ENCODE data around the gene ARG1. TPM values are rescaled to one million over a fixed set of nuclear protein-coding genes. Genes with fewer than 3 reads are reported as not detected.

ARG1 gene
- polyA plus RNA-seq, 2 of the 4 experiments (the other 2 are of a cell fraction) = not detected

DNA sequence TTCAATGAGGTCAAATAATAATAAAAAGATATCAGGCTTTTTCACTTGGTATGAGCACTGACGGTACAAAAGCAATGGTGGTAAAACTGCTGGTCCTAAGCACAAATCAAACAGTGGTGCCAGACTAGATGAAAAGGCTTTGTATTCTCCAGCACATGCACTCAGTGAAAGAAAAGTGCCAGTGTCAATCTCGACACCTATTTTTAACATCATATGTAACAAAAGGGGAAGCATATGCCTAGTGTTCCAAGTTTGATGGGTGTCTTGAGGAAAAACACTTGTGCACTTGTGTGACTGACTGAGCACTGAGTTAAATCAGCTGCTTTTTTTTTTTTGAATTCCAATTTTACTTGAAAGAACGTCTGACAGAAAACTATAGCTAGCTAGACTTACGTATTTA is 27.7 kb downstream of the ARG1 start:
- FAIRE-seq (no peak), ATAC-seq (no peak), DNase-seq (ENCODE audit: low read depth in 1 of 2, low spot score in 1 of 2) (no peak)
- ChIA-PET POLR2A (no interaction called here), CTCF (interaction anchor here (1.2 kb wide), 1 partner anchor 27 kb away, joined by 3 read pairs; the partner anchor contains the start of gene MED23)
- H3K4me2 ChIP-seq = no peak overlapping the region
- TF ChIP-seq EHF (CRISPR knock-in tag; IDR thresholded peaks at IDR 0.05) (no peak), JUNB (IDR thresholded peaks at IDR 0.05) (no peak), POLR2A (IDR thresholded peaks at IDR 0.05; ENCODE audit: low read length) (no peak), NR3C1 (IDR thresholded peaks at IDR 0.05) (no peak), CEBPB (IDR thresholded peaks at IDR 0.05) (no peak), PHF8 (IDR thresholded peaks at IDR 0.05; ENCODE audit: borderline replicate concordance, low read depth) (no peak), SREBF2 (IDR thresholded peaks at IDR 0.05) (no peak), ATOH8 (CRISPR knock-in tag; IDR thresholded peaks at IDR 0.05; ENCODE audit: low read depth) (no peak), RFX5 (IDR thresholded peaks at IDR 0.05) (no peak), MAFK (IDR thresholded peaks at IDR 0.05; ENCODE audit: partially characterized antibody) (no peak), FOSL2 (IDR thresholded peaks at IDR 0.05) (no peak), FOSL2 (CRISPR knock-in tag; IDR thresholded peaks at IDR 0.05) (no peak), HOXA7 (CRISPR knock-in tag; IDR thresholded peaks at IDR 0.05) (no peak), TP53 (CRISPR knock-in tag; IDR thresholded peaks at IDR 0.05) (no peak), MAX (IDR thresholded peaks at IDR 0.05) (no peak), RCOR1 (IDR thresholded peaks at IDR 0.05; ENCODE audit: low read depth, low read length) (no peak), EHMT2 (IDR thresholded peaks at IDR 0.05; ENCODE audit: low read depth) (no peak)
- TF ChIP-seq, protein P1, sequence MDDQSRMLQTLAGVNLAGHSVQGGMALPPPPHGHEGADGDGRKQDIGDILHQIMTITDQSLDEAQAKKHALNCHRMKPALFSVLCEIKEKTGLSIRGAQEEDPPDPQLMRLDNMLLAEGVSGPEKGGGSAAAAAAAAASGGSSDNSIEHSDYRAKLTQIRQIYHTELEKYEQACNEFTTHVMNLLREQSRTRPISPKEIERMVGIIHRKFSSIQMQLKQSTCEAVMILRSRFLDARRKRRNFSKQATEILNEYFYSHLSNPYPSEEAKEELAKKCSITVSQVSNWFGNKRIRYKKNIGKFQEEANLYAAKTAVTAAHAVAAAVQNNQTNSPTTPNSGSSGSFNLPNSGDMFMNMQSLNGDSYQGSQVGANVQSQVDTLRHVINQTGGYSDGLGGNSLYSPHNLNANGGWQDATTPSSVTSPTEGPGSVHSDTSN (IDR thresholded peaks at IDR 0.05) = no peak
- TF ChIP-seq, protein P2, sequence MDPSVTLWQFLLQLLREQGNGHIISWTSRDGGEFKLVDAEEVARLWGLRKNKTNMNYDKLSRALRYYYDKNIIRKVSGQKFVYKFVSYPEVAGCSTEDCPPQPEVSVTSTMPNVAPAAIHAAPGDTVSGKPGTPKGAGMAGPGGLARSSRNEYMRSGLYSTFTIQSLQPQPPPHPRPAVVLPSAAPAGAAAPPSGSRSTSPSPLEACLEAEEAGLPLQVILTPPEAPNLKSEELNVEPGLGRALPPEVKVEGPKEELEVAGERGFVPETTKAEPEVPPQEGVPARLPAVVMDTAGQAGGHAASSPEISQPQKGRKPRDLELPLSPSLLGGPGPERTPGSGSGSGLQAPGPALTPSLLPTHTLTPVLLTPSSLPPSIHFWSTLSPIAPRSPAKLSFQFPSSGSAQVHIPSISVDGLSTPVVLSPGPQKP (IDR thresholded peaks at IDR 0.05; ENCODE audit: low read depth, low read length) = no peak
- no peaks in the 10 kb centered on the region for H3K9me3 ChIP-seq
- WGBS (ENCODE audit: missing lambda C conversion rate) = 84% methylated on average over 4 of the region's 4 CpGs
- no peak overlapping the region for H3K4me3 ChIP-seq
- H3K4me1 ChIP-seq = no peaks in the 10 kb centered on the region; the same call in 2 of the 3 replicates
- H3K27ac ChIP-seq = no peak overlapping the region

DNA sequence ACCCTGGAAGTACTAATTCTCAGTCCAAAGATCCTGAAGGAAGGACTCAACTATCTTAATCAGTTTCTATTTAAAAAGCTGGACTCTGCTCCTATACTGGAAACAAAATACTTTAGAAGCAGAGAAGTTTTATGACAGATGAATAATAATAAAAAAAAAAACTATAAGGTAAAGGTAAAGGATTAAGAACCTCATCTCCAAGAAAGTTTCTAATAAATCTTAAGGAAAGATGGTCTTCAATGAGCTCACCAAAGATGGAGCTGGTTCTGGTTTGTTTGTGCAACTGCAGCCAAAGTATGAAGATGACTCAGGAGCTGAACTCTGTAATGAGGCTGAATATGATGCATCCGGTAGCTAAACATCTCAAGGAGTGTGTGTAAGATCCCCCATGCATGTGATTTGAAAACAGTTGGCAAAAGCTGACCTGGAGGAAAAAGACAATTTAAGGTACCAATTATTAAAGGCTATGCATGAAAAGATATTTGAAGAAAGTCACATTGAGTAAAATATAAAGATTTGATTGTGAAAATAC is 29.8 kb downstream of the ARG1 start:
- peak; percentile 3 to 33 for DNase-seq (ENCODE audit: low read depth in 1 of 2, low spot score in 1 of 2)
- peak in 1 of 2 experiments; percentile 75; a peak in 3 of 6 replicates for ATAC-seq
- H3K4me2 ChIP-seq = no peak overlapping the region
- no peak overlapping the region for H3K4me3 ChIP-seq
- TF ChIP-seq, protein P3, sequence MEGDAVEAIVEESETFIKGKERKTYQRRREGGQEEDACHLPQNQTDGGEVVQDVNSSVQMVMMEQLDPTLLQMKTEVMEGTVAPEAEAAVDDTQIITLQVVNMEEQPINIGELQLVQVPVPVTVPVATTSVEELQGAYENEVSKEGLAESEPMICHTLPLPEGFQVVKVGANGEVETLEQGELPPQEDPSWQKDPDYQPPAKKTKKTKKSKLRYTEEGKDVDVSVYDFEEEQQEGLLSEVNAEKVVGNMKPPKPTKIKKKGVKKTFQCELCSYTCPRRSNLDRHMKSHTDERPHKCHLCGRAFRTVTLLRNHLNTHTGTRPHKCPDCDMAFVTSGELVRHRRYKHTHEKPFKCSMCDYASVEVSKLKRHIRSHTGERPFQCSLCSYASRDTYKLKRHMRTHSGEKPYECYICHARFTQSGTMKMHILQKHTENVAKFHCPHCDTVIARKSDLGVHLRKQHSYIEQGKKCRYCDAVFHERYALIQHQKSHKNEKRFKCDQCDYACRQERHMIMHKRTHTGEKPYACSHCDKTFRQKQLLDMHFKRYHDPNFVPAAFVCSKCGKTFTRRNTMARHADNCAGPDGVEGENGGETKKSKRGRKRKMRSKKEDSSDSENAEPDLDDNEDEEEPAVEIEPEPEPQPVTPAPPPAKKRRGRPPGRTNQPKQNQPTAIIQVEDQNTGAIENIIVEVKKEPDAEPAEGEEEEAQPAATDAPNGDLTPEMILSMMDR (IDR thresholded peaks at IDR 0.05) = no peak
- no peaks in the 10 kb centered on the region; the same call in 2 of the 3 replicates for H3K4me1 ChIP-seq
- 75% methylated on average over 1 of the region's 1 CpG for WGBS (ENCODE audit: missing lambda C conversion rate)
- CTCF ChIA-PET = interaction anchor here (1.7 kb wide), 1 partner anchor 718 kb away, joined by 3 read pairs; no protein-coding TSS in a partner anchor
- no peak for FAIRE-seq
- H3K27ac ChIP-seq = no peak overlapping the region
- POLR2A ChIA-PET = no interaction called here
- H3K9me3 ChIP-seq = no peaks in the 10 kb centered on the region

Measured in A549 (cell line).